Kidney (tissue), 14 donors: ENCODE measurements around the gene SP9. TPM values are rescaled to one million over a fixed set of nuclear protein-coding genes. Genes with fewer than 3 reads are reported as not detected.

ENCODE experiments used
- DNase-seq, 5 donors: peaks; one replicate each; pipeline ENCODE4 v3.0.0-alpha.2; 2013 to 2020
- FAIRE-seq: peaks from 2 replicates; lab custom pipeline; 2012; peaks lifted over from hg19 to GRCh38; lab: Jason Lieb, UNC
- H3K27ac ChIP-seq, 2 donors: one replicate each; pipeline ENCODE4 v1.7.0; 2013; ENCODE audit warnings: low read depth in 2 of 2, low read length in 2 of 2, inconsistent platforms in 1 of 2
- H3K27me3 ChIP-seq: one replicate; pipeline ENCODE4 v1.7.1; 2013; ENCODE audit warnings: low read length, inconsistent platforms; ENCODE audit not compliant: control insufficient read depth, insufficient read depth
- H3K36me3 ChIP-seq, 3 donors: one replicate each; pipeline versions ENCODE4 v1.7.0 to v1.7.1; 2013; ENCODE audit warnings: low read length in 3 of 3, control low read depth in 1 of 3, inconsistent platforms in 1 of 3; ENCODE audit not compliant: insufficient read depth in 3 of 3, control insufficient read depth in 2 of 3
- H3K4me1 ChIP-seq, 3 donors: one replicate each; pipeline versions ENCODE4 v1.7.0 to v1.7.1; 2013; ENCODE audit warnings: low read length in 3 of 3, inconsistent platforms in 1 of 3, low read depth in 1 of 3; ENCODE audit not compliant: control insufficient read depth in 2 of 3, insufficient read depth in 2 of 3
- H3K4me3 ChIP-seq, 3 donors: one replicate each; pipeline versions ENCODE4 v1.7.0 to v1.8.1; 2013; ENCODE audit warnings: low read length in 3 of 3, control low read depth in 1 of 3, inconsistent platforms in 1 of 3
- H3K9ac ChIP-seq, 3 donors: one replicate each; pipeline versions ENCODE4 v1.7.0 to v1.7.1; 2013; ENCODE audit warnings: low read length in 3 of 3, control low read depth in 1 of 3, inconsistent platforms in 1 of 3
- H3K9me3 ChIP-seq, 3 donors: one replicate each; pipeline versions ENCODE4 v1.7.0 to v1.7.1; 2013; ENCODE audit warnings: low read length in 3 of 3, control low read depth in 1 of 3, inconsistent platforms in 1 of 3; ENCODE audit not compliant: control insufficient read depth in 2 of 3, insufficient read depth in 1 of 3
- intact Hi-C: fragments of 100-400 bp; cut with DNase I; formaldehyde crosslinking; loops from one replicate; pipeline ENCODE4 v1.11.1; 2022
- polyA plus RNA-seq: library from polyadenylated mRNA; stranded (reverse); fragments of 350-450 nt; fragmentation: Illumina TruSeq; extraction: RNeasy Lipid Tissue Mini Kit (QIAGEN cat#74804); gene quantifications from one replicate; pipeline ENCODE4 v1.2.3, GENCODE V29; 2014; ENCODE audit warnings: low read depth, low replicate concordance; ENCODE audit not compliant: insufficient read depth
- total RNA-seq: library from RNA; stranded (reverse); fragmentation: NEBNext Ultra II Directional; extraction: Animal tissue kit (Norgen Biotek cat#: 25700); gene quantifications from one replicate; pipeline ENCODE4 v1.2.1, GENCODE V29; 2021
- TF ChIP-seq, protein P1 (sequence below): IDR thresholded peaks from 3 replicates; pipeline ENCODE4 v1.5.1; 2012; ENCODE audit warnings: mild to moderate bottlenecking, moderate library complexity, borderline replicate concordance; ENCODE audit not compliant: insufficient read depth; ENCODE audit errors: extremely low read depth
- donor health status: control.
- donor health status: control.
- donor health status: control.
- donor health status: control.
- donor health status: control.
- donor health status: DM: yes; HTN: yes; CAD: no.
- donor health status: Normal renal cell carcinoma (clear cell type).

Gene SP9
- total and polyA plus RNA-seq, 2 donors from 2014 or later: not detected

- H3K4me1 ChIP-seq: peaks cover 0 to 8% (median 6%) of the 10 kb centered on the region in 3 donors
These were observed 5.6 kb upstream of the SP9 start for GRCh38 chr2:174328961-174329715.

GRCh38 chr2:174330945-174331594 is 3.7 kb upstream of the SP9 start:
- DNase-seq: peak in 3 of 5 donors; percentile 23 to 35 (median 26)
- H3K4me1 ChIP-seq: peaks cover 0 to 12% (median 6%) of the 10 kb centered on the region in 3 donors
- TF ChIP-seq, protein P1, sequence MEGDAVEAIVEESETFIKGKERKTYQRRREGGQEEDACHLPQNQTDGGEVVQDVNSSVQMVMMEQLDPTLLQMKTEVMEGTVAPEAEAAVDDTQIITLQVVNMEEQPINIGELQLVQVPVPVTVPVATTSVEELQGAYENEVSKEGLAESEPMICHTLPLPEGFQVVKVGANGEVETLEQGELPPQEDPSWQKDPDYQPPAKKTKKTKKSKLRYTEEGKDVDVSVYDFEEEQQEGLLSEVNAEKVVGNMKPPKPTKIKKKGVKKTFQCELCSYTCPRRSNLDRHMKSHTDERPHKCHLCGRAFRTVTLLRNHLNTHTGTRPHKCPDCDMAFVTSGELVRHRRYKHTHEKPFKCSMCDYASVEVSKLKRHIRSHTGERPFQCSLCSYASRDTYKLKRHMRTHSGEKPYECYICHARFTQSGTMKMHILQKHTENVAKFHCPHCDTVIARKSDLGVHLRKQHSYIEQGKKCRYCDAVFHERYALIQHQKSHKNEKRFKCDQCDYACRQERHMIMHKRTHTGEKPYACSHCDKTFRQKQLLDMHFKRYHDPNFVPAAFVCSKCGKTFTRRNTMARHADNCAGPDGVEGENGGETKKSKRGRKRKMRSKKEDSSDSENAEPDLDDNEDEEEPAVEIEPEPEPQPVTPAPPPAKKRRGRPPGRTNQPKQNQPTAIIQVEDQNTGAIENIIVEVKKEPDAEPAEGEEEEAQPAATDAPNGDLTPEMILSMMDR: no peak
- H3K4me3 ChIP-seq: no peak overlapping the region
- H3K9ac ChIP-seq: no peak overlapping the region
- no peak for FAIRE-seq
- no peaks in the 10 kb centered on the region for H3K36me3 ChIP-seq
- H3K27me3 ChIP-seq: peaks cover 85% of the 10 kb centered on the region
- H3K9me3 ChIP-seq: no peaks in the 10 kb centered on the region
- H3K27ac ChIP-seq: no peak overlapping the region
- intact Hi-C loops: no loop called here

More at GRCh38 chr2:174328961-174329715, 5.6 kb upstream of the SP9 start:
- Histone ChIP-seq H3K9me3 (no peaks in the 10 kb centered on the region), H3K4me3 (no peak overlapping the region), H3K9ac (no peak overlapping the region), H3K36me3 (no peaks in the 10 kb centered on the region), H3K27ac (no peak overlapping the region), H3K27me3 (peaks cover 74% of the 10 kb centered on the region)
- FAIRE-seq (no peak), DNase-seq (peak in 1 of 5 donors; percentile 15)
- intact Hi-C loops: no loop called here
- TF ChIP-seq, protein P1: no peak

DNA sequence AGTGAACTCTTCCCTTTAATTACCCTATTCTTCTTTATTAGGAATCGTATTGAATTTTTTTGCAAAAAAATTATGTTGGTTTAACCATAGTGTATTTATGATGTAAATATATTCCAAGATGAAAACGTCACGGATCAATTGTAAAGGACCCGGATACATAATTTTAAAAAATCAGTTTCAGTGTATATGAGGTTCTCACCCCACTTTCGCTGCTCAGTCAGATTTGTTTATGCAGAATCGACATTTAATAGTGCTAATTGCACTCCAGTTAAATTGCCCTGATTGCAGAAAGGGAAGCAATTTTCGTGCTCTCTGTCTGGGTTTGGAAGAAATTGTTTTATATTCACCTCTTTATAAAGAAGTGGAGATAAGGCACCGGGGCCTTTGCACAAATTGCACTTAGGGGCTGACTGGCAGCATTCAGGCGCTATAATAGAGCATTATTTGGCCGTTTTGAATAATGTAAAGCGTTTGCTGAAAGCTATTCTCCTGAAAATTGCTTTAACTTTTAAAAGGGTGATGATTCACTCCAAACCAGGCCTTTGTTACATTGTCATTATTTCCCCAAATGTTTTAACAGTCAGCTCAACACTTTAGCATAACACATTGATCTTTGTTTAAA is 3.0 kb upstream of the SP9 start:
- Histone ChIP-seq H3K9me3 (no peaks in the 10 kb centered on the region), H3K4me3 (no peak overlapping the region), H3K9ac (no peak overlapping the region), H3K36me3 (no peaks in the 10 kb centered on the region), H3K27ac (no peak overlapping the region), H3K27me3 (peaks cover 84% of the 10 kb centered on the region), H3K4me1 (peaks cover 0 to 11% (median 6%) of the 10 kb centered on the region in 3 donors)
- intact Hi-C loops: no loop called here
- no peak for FAIRE-seq
- peak in 3 of 5 donors; percentile 12 to 45 (median 13) for DNase-seq
- TF ChIP-seq, protein P1: no peak
